ENCODE data around the gene AP2A1.
A peak's percentile ranks its signal among the peaks of the same experiment; 100 is the strongest.

The AP2A1 gene

DNA sequence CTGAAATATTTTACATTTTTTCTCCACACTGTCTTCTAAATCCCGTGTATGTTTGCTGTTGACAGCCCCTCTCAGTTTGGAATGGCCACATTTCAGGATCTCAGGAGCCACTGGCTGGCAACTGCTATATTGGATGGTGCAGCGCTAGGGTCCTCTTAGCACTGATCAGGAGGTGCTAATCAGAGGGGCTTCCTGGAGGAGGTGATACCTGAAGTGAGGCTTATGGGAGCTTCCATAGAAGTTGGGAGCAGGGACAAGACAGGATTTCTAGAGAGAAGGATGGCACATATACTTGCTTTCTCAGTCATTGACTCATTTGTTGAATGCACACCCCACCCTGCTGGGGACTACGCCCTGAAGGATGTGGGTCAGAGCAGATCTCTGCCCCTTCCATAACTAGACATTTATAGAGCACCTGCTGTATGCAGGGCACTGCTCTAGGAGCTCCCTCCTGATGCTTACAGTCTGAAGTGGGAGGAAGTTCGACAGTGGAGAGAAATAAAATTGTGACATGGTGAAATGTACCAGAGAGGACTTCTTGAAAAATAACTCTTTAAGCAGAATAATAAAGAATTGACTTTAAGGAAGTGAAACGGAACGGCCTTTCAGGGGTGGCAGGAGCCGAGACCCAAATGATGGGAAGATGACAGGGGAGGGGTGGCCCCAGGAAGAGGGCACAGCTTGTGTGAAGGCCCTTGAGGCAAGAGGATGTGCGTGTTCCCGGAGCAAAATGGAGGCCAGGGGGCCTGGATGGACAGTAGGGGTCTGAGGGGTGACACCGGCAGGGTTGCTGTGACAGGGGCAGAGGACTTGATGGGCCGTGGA, 13.1 kb downstream of the AP2A1 start:
- Histone ChIP-seq H3K4me3 (ENCODE audit: low read depth, low read length) (no peak overlapping the region), H2AFZ (ENCODE audit: low read length, unreplicated experiment) (no peak overlapping the region), H3K36me3 (ENCODE audit: insufficient read depth, low read length) (no peaks in the 10 kb centered on the region; the same call in 1 of the 2 replicates), H3K79me2 (ENCODE audit: control insufficient read depth, insufficient read depth, low read length, unreplicated experiment) (peaks cover 9% of the 10 kb centered on the region), H3K27ac (ENCODE audit: low read depth, low read length) (no peak overlapping the region), H3K4me1 (ENCODE audit: control insufficient read depth, insufficient read depth, low read length, unreplicated experiment) (no peaks in the 10 kb centered on the region), H3K27me3 (ENCODE audit: insufficient read depth, low read length) (no peaks in the 10 kb centered on the region)

DNA sequence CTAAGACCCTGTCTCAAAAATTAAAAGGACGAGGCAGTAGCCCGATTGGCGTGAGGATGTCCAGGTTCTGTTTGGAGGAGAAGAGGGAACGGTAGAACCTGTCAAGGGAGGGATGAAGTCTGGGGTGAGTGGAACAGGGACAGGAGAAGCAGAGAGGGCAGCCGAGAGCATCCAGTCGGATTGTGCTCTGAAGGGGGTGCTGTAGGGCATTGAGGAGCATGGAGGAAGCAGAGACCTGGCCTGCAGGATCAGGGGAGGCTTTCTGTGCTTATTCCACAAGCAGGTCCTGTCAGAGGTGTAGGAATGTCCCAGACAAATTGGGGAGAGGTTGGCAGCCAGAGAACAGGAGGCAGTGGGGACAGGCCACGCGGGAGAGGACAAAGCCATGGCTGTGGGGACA, 14.1 kb downstream of the AP2A1 start:
- Histone ChIP-seq H3K4me1 (ENCODE audit: control insufficient read depth, insufficient read depth, low read length, unreplicated experiment) (no peaks in the 10 kb centered on the region), H3K27me3 (ENCODE audit: insufficient read depth, low read length) (no peaks in the 10 kb centered on the region), H3K36me3 (ENCODE audit: insufficient read depth, low read length) (no peaks in the 10 kb centered on the region; the same call in 1 of the 2 replicates), H3K79me2 (ENCODE audit: control insufficient read depth, insufficient read depth, low read length, unreplicated experiment) (peaks cover 4% of the 10 kb centered on the region), H3K27ac (ENCODE audit: low read depth, low read length) (no peak overlapping the region), H3K4me3 (ENCODE audit: low read depth, low read length) (no peak overlapping the region), H2AFZ (ENCODE audit: low read length, unreplicated experiment) (no peak overlapping the region)

- H3K27me3 ChIP-seq (ENCODE audit: insufficient read depth, low read length): no peaks in the 10 kb centered on the region
- H3K27ac ChIP-seq (ENCODE audit: low read depth, low read length): no peak overlapping the region
- peaks cover 5% of the 10 kb centered on the region for H3K4me1 ChIP-seq (ENCODE audit: control insufficient read depth, insufficient read depth, low read length, unreplicated experiment)
- H3K79me2 ChIP-seq (ENCODE audit: control insufficient read depth, insufficient read depth, low read length, unreplicated experiment): peaks cover 3% of the 10 kb centered on the region
- no peak overlapping the region for H3K4me3 ChIP-seq (ENCODE audit: low read depth, low read length)
- H2AFZ ChIP-seq (ENCODE audit: low read length, unreplicated experiment): no peak overlapping the region
- no peaks in the 10 kb centered on the region; the same call in 1 of the 2 replicates for H3K36me3 ChIP-seq (ENCODE audit: insufficient read depth, low read length)
These were observed 14.6 kb downstream of the AP2A1 start for GRCh38 chr19:49781394-49781793.

DNA sequence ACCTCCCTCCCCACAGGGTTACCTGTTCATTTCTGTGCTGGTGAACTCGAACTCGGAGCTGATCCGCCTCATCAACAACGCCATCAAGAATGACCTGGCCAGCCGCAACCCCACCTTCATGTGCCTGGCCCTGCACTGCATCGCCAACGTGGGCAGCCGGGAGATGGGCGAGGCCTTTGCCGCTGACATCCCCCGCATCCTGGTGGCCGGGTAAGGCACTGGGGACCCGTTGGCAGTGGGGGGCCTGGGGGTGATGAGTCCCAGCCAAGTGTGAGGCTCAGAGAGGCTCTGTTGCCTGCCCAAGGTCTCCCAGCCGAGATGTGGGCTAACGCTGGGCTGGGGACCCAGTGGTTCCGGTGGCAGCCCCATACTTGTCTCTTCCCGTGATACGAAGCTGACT, 15.7 kb downstream of the AP2A1 start:
- Histone ChIP-seq H3K4me1 (ENCODE audit: control insufficient read depth, insufficient read depth, low read length, unreplicated experiment) (peaks cover 12% of the 10 kb centered on the region), H2AFZ (ENCODE audit: low read length, unreplicated experiment) (no peak overlapping the region), H3K27ac (ENCODE audit: low read depth, low read length) (no peak overlapping the region), H3K4me3 (ENCODE audit: low read depth, low read length) (no peak overlapping the region), H3K36me3 (ENCODE audit: insufficient read depth, low read length) (no peaks in the 10 kb centered on the region; the same call in 1 of the 2 replicates), H3K79me2 (ENCODE audit: control insufficient read depth, insufficient read depth, low read length, unreplicated experiment) (peaks cover 2% of the 10 kb centered on the region), H3K27me3 (ENCODE audit: insufficient read depth, low read length) (no peaks in the 10 kb centered on the region)

- no peaks in the 10 kb centered on the region for H3K27me3 ChIP-seq (ENCODE audit: insufficient read depth, low read length)
- H2AFZ ChIP-seq (ENCODE audit: low read length, unreplicated experiment): no peak overlapping the region
- H3K4me3 ChIP-seq (ENCODE audit: low read depth, low read length): no peak overlapping the region
- H3K79me2 ChIP-seq (ENCODE audit: control insufficient read depth, insufficient read depth, low read length, unreplicated experiment): peaks cover 18% of the 10 kb centered on the region
- H3K4me1 ChIP-seq (ENCODE audit: control insufficient read depth, insufficient read depth, low read length, unreplicated experiment): peaks cover 12% of the 10 kb centered on the region
- no peaks in the 10 kb centered on the region; the same call in 1 of the 2 replicates for H3K36me3 ChIP-seq (ENCODE audit: insufficient read depth, low read length)
- peak overlapping the region; percentile 46; the same call in 1 of the 2 replicates for H3K27ac ChIP-seq (ENCODE audit: low read depth, low read length)
These were observed 19.6 kb downstream of the AP2A1 start for GRCh38 chr19:49786376-49786820.

- Histone ChIP-seq H3K4me3 (ENCODE audit: low read depth, low read length) (no peak overlapping the region), H2AFZ (ENCODE audit: low read length, unreplicated experiment) (no peak overlapping the region), H3K4me1 (ENCODE audit: control insufficient read depth, insufficient read depth, low read length, unreplicated experiment) (peaks cover 12% of the 10 kb centered on the region), H3K36me3 (ENCODE audit: insufficient read depth, low read length) (no peaks in the 10 kb centered on the region), H3K27me3 (ENCODE audit: insufficient read depth, low read length) (no peaks in the 10 kb centered on the region), H3K27ac (ENCODE audit: low read depth, low read length) (no peak overlapping the region), H3K79me2 (ENCODE audit: control insufficient read depth, insufficient read depth, low read length, unreplicated experiment) (peaks cover 18% of the 10 kb centered on the region)
These were observed 20.9 kb downstream of the AP2A1 start for GRCh38 chr19:49787746-49788145.

DNA sequence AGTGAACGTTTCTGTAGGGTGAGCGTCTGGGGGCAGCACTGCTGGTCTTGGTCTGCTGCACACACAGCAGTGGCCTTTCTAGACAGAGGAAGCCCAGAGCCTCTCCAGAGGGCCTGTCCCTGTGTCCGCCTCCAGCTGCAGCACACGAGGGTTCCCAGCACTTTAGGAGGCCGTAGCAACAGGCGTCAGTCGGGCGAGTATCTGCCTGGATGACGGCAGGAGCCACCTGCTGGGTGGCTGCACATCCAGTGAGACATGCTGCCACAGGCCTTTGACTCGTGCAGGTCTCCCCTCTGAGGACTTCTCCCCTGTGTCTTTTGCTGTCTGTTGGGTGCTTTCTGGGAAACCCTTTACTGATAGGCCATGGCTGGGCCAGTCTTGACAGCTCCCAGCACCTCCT, 22.1 kb downstream of the AP2A1 start:
- H3K27me3 ChIP-seq (ENCODE audit: insufficient read depth, low read length): no peaks in the 10 kb centered on the region

DNA sequence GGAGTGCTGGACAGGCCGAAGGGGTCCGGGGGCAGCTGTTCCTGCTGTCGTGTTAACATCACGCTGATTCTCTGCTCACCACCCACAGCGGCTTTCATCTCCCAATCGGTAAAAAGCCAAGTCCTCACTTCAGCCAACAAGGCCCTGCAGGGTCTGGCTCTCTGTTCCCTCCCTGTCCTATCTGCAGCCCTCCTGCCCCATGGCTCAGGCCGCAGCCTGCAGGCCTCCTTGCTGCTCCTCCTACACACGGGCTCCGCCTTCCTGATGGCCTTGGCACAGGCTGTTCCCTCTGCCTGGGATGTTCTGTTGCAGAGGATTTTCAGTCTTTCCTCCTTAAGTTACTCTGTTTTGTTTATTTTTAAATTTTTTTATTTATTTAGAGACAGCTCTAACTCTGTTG, 24.1 kb downstream of the AP2A1 start:
- Histone ChIP-seq H2AFZ (ENCODE audit: low read length, unreplicated experiment) (no peak overlapping the region), H3K27me3 (ENCODE audit: insufficient read depth, low read length) (no peaks in the 10 kb centered on the region), H3K36me3 (ENCODE audit: insufficient read depth, low read length) (0 out of 2 replicates have a peak, but pooled peaks cover 2% of the 10 kb centered on the region), H3K4me1 (ENCODE audit: control insufficient read depth, insufficient read depth, low read length, unreplicated experiment) (peaks cover 16% of the 10 kb centered on the region), H3K79me2 (ENCODE audit: control insufficient read depth, insufficient read depth, low read length, unreplicated experiment) (peaks cover 18% of the 10 kb centered on the region), H3K27ac (ENCODE audit: low read depth, low read length) (no peak overlapping the region), H3K4me3 (ENCODE audit: low read depth, low read length) (no peak overlapping the region)

More for the DNA sequence above, 22.1 kb downstream of the AP2A1 start:
- Histone ChIP-seq H3K4me1 (ENCODE audit: control insufficient read depth, insufficient read depth, low read length, unreplicated experiment) (peaks cover 16% of the 10 kb centered on the region), H3K79me2 (ENCODE audit: control insufficient read depth, insufficient read depth, low read length, unreplicated experiment) (peaks cover 18% of the 10 kb centered on the region), H3K36me3 (ENCODE audit: insufficient read depth, low read length) (no peaks in the 10 kb centered on the region), H2AFZ (ENCODE audit: low read length, unreplicated experiment) (no peak overlapping the region), H3K4me3 (ENCODE audit: low read depth, low read length) (no peak overlapping the region), H3K27ac (ENCODE audit: low read depth, low read length) (no peak overlapping the region)

- no peak overlapping the region for H3K4me3 ChIP-seq (ENCODE audit: low read depth, low read length)
- H2AFZ ChIP-seq (ENCODE audit: low read length, unreplicated experiment): no peak overlapping the region
- H3K27ac ChIP-seq (ENCODE audit: low read depth, low read length): no peak overlapping the region
- H3K4me1 ChIP-seq (ENCODE audit: control insufficient read depth, insufficient read depth, low read length, unreplicated experiment): peaks cover 6% of the 10 kb centered on the region
- H3K27me3 ChIP-seq (ENCODE audit: insufficient read depth, low read length): no peaks in the 10 kb centered on the region
- H3K36me3 ChIP-seq (ENCODE audit: insufficient read depth, low read length): 0 out of 2 replicates have a peak, but pooled peaks cover 7% of the 10 kb centered on the region
- H3K79me2 ChIP-seq (ENCODE audit: control insufficient read depth, insufficient read depth, low read length, unreplicated experiment): peaks cover 18% of the 10 kb centered on the region
These were observed 25.1 kb downstream of the AP2A1 start for GRCh38 chr19:49791776-49792445.

DNA sequence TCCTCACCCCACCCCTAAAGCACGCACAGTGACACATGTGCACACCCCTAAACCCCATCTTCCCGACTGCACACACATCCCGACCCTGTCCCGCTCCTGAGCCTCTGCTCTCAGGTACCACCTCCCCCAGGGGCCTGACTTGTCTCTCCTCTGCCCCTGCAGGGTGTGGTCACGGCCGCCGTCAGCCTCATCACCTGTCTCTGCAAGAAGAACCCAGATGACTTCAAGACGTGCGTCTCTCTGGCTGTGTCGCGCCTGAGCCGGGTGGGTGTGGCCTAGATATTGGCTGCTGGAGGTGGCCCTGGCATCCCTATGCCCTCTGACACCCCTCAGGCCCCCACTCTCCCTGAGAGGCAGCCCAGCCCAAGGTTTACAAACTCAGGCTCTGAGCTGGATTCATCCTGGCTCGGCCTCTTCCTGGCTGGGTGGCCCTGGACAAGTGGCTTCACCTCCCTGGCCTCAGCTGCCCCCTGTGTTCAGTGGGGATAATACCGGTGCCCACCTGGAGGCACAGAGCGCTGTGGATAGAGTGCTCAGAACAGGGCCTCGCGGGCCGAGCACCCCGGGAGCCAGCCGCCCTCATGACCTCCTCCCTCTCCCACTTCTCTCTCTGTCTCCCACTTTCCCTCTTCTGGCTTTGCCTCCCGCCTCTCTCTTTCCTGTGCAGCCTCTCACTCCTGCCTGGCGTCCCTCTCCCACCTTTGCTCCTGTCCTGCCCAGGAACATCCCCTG, 26.2 kb downstream of the AP2A1 start:
- no peaks in the 10 kb centered on the region for H3K27me3 ChIP-seq (ENCODE audit: insufficient read depth, low read length)
- peaks cover 4% of the 10 kb centered on the region for H3K4me1 ChIP-seq (ENCODE audit: control insufficient read depth, insufficient read depth, low read length, unreplicated experiment)
- no peak overlapping the region for H3K4me3 ChIP-seq (ENCODE audit: low read depth, low read length)
- peaks cover 12% of the 10 kb centered on the region for H3K79me2 ChIP-seq (ENCODE audit: control insufficient read depth, insufficient read depth, low read length, unreplicated experiment)
- H3K36me3 ChIP-seq (ENCODE audit: insufficient read depth, low read length): 0 out of 2 replicates have a peak, but pooled peaks cover 7% of the 10 kb centered on the region
- no peak overlapping the region for H2AFZ ChIP-seq (ENCODE audit: low read length, unreplicated experiment)
- H3K27ac ChIP-seq (ENCODE audit: low read depth, low read length): no peak overlapping the region

Measured in ACC112 (cell line).